AG10803 (cell line): Measurements from ENCODE around the gene INO80B.
"Not testable (repeated sequence)": the region's sequence is repeated elsewhere in the genome, so short reads cannot be mapped to it uniquely, and the experiment has no call there.

Source experiments
- DNase-seq: peaks from one replicate; pipeline ENCODE4 v3.0.0; 2010; ENCODE audit warnings: low read depth
- H3K4me3 ChIP-seq: 2 replicates; pipeline ENCODE4 v1.5.1; 2011; ENCODE audit warnings: mild to moderate bottlenecking, low read length, control low read depth
- CTCF ChIP-seq: conservative IDR thresholded peaks from 2 replicates; pipeline ENCODE4 v1.5.1; 2011; ENCODE audit warnings: mild to moderate bottlenecking, low read length, control low read depth, inconsistent platforms

Gene INO80B

DNA sequence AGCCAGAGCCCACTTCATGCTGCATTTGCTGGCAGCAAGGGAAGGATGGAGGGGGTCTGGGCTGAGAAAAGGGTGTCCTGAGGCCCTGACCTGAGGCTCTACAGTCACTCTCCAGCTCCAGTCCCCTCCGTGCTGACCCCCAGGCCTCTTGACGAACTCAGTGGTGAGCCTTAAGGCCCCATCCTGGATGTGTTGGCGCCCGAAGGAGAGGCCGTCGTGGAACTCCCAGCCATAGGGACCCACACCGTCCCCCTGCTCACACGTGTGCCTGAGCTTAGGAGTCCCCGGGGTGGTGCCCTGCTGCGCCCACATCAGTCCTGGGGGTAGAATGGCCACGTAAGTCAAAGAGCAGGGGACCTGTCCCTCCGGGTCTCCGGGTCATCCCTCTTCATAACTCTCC, 9.5 kb downstream of the INO80B start:
- peak overlapping the region; percentile 82 for H3K4me3 ChIP-seq
- TF ChIP-seq CTCF, result no peak
- DNase-seq, result no peak

GRCh38 chr2:74470742-74471141, 15.9 kb downstream of the INO80B start:
- not testable (repeated sequence) for H3K4me3 ChIP-seq, DNase-seq

- DNase-seq, result no peak
- H3K4me3 ChIP-seq, result peak overlapping the region; percentile 95
- no peak for TF ChIP-seq CTCF
Observed at GRCh38 chr2:74471332-74472065, 16.6 kb downstream of the INO80B start.

- no peak for TF ChIP-seq CTCF
- DNase-seq, result peak; percentile 93
- H3K4me3 ChIP-seq, result peak within 1 kb of the TSS; percentile 95
Observed at GRCh38 chr2:74472086-74472944, 17.4 kb downstream of the INO80B start, which contains the start of gene MRPL53. MRPL53 (minus strand) TSS chr2:74472680; CDS start chr2:74472660, 20 bp downstream.

- no peak for DNase-seq
- no peak for TF ChIP-seq CTCF
- H3K4me3 ChIP-seq, result peak overlapping the region; percentile 95
Observed at GRCh38 chr2:74472945-74473258, 18.0 kb downstream of the INO80B start.

GRCh38 chr2:74474481-74474880, 19.6 kb downstream of the INO80B start:
- no peak overlapping the region for H3K4me3 ChIP-seq
- no peak for TF ChIP-seq CTCF
- DNase-seq, result no peak

GRCh38 chr2:74474899-74475298, 20.0 kb downstream of the INO80B start:
- no peak for DNase-seq
- peak; percentile 26 for TF ChIP-seq CTCF
- no peak overlapping the region for H3K4me3 ChIP-seq
